Measurements from ENCODE around the gene KRTAP1-3.

DNA sequence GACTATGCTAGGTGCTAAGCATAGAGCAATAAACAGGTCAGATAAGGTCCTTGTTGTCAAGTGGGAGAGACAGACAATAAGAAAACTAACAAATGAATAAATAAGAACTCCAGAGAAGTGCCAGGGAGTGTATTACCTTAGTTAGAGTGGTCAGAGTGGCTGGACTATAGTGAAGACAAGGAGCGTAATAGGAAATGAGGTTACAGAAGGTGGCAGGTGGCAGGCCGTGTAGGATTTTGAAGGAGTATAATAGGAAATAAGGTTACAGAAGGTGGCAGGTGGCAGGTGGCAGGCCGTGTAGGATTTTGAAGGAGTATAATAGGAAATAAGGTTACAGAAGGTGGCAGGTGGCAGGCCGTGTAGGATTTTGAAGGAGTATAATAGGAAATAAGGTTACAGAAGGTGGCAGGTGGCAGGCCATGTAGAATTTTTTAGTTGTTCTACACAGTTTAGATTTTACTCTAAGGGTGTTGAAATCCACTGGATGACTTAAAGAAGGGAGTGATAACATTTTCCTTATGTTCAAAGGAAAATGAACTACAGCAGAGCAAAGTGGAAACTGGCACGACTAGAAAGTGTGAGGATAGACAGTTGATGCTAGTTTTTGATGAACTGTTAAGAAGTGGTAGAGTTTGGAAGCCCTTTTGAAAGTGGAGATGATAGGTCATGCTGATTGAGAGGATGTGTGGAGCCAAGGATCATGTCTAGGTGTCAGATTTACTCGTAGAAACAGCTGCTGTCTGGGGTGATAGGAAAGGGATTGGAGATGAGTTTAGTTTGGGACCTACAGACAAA, 22.2 kb downstream of the KRTAP1-3 start:
- TF ChIP-seq CTCF (IDR thresholded peaks at IDR 0.05; ENCODE audit: insufficient read depth, low read length) = no peak
- TF ChIP-seq POLR2AphosphoS5 (IDR thresholded peaks at IDR 0.05; ENCODE audit: low read depth) = no peak
- TF ChIP-seq REST (IDR thresholded peaks at IDR 0.05; ENCODE audit: insufficient replicate concordance, low read depth) = no peak

Measured in HL-60 (cell line).